Fibroblast of skin of scalp (primary cell): Measurements from ENCODE around the gene MINK1.
"Not testable (repeated sequence)": the region's sequence is repeated elsewhere in the genome, so short reads cannot be mapped to it uniquely, and the experiment has no call there.

Experiments used
- DNase-seq: peaks from one replicate; pipeline ENCODE4 v3.0.0-alpha.2; 2013

Gene MINK1

DNA sequence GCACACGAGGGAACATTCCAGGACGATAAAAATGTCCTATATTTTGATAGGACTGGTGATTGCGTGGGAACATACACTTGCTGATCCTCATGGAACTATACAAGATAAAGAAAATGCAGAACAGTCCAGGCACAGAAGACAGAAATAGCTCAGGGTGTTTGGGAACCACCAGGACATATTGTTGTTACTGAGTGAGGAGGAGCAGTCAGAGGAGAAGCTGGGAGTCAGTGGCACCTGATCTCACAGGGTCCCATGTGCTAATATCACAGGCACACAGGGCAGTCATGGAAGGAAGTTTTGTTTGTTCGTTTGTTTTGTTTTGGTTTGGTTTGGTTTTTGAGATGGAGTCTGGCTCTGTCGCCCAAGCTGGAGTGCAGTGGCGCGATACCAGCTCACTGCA, 20.4 kb upstream of the MINK1 start:
- DNase-seq, result no peak

DNA sequence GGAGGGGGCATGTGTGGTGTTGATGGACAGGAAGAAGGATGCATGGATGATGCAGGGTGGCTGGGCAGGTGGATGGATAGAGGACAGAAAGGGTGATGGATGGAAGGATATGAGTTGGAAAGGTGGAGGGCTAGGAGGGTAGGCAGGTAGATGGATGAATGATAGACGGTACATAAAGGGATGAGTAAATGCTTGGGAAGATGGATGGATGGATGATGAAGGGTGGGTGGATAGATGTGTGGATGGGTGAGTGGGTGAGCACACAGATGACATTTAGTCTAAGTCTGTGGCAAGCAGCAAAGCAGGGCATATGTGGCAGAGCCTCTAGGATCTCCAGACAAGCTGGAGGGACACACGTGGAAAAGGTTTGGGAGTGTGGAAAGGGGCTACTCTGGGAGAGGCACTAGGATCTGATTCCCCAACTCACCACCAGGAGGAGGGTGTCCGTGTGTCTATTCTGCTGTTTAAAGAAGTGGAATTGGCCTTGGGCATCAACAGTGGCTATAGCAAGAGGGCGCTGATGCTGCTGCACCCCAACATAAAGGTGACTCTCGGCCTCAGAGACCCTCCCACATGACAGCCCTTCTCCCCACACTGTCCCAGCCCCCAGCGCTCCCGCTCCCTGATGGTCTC, 18.0 kb upstream of the MINK1 start:
- DNase-seq, result no peak

DNA sequence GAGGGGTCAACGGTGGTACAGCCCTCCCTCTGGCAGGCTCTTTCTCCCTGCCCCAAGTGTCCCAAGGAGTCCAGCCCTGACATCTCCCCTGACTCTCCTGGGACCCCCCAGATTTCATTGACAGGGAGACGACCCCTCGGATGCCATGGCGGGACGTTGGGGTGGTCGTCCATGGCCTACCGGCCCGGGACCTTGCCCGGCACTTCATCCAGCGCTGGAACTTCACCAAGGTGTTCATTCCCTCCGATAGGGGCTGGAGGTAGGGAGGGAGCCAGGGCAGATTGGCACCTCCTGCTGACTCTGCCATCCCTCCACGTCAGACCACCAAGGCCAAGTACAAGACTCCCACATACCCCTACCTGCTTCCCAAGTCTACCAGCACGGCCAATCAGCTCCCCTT, 16.3 kb upstream of the MINK1 start:
- no peak for DNase-seq

DNA sequence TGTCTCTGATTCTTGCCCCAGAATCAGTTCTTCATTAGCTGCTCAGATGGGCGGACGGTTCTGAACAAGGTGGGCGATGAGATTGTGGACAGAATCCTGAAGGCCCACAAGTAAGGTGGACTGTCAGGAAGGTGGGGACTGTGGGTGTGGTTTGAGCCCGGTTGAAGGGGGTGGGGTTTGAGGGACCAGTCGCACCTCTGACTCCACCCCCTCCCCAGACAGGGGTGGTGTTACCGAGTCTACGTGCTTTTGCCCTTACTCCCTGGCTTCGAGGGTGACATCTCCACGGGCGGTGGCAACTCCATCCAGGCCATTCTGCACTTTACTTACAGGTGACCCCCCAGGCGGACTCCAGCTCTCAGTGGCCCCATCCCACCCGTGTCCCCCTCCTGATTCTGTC, 14.9 kb upstream of the MINK1 start:
- no peak for DNase-seq

DNA sequence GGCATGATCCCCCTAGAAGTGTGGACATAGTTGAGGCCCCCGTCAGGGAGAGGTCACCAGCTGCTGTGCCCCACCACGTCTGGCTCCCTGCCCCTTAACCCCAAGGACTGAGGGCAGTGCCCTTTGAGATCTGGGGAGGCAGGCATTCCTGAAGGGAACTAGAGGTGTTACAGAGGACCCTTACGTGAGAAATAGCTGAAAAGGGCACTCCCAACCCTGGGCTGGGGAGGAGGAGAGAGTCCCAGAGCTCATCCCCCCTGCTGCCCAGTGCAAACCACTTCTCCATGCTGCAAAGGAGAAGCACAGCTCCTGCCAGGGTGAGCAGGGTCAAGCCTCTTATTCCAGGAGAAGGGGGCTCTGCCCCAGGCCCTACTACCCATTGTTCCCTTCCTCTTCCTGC, 10.3 kb upstream of the MINK1 start:
- DNase-seq, result no peak

DNA sequence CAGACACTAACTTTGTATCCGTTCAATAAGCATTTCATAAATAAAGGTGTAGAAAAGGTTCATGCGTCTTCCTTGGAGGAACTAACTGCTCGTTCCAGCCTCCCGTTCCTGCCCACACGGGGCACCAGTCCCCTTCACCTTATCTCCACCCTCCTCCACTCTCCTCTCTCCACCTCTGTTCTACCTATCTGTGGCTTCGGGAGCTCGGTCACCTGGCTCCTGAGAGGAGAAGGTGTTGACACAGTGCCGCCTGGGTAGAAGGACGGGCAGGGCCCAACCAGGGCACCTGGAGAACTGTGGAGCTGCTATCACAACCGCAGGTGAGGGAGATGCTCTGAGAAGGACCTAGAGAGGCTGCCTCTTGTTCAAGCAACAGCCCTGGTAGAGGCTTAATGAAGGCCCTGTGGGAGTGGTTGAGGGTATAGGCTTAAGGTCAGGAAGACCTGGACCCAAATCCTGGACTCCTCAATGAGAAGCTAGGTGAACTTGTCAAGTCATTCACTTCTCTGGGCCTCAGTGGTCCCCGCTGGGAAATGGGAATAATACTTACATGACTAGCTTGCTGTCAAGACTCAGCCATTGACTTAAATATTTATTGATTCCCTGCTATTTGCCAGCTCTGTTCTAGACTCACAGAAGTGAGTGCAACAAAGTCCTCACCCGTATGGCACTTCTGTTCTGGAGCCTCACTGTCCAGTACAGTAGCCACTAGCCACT, 9.6 kb upstream of the MINK1 start:
- no peak for DNase-seq

DNA sequence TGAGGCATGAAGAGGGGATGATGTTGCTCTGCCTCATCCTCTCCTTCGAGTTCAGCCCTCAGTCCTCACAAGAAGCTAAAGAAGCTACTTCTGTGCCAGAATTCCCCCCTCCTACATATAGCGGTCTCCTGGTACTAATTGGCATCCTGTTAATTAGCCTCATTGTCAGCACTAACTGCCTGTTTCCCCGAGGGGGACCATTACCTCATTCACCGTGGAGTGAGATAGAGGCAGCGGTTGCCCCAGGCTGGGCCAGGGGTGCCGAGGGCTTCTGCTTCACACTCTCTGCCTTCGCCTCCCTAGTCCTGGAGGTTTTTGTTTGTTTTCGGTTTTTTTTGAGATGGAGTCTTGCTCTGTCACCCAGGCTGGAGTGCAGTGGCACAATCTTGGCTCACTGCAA, 5.7 kb upstream of the MINK1 start:
- no peak for DNase-seq

DNA sequence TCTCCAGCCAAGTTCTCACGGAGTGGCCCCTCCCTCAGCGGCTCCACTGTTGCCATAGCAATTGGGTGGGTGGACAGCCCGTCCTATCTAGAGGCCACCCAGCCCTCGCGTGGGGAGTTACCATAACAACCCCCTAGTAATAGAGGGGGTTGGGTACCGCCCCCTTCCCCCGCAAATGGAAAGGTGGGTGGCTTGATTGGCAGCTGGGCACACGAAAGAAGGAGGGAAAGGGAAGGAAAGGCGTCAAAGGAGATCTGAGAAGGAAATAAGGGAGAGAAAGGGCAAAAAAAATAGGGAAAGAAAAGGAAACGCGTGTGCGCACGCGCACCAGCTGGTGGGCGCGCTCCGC, 337 bp upstream of the MINK1 start:
- DNase-seq, result not testable (repeated sequence)

DNA sequence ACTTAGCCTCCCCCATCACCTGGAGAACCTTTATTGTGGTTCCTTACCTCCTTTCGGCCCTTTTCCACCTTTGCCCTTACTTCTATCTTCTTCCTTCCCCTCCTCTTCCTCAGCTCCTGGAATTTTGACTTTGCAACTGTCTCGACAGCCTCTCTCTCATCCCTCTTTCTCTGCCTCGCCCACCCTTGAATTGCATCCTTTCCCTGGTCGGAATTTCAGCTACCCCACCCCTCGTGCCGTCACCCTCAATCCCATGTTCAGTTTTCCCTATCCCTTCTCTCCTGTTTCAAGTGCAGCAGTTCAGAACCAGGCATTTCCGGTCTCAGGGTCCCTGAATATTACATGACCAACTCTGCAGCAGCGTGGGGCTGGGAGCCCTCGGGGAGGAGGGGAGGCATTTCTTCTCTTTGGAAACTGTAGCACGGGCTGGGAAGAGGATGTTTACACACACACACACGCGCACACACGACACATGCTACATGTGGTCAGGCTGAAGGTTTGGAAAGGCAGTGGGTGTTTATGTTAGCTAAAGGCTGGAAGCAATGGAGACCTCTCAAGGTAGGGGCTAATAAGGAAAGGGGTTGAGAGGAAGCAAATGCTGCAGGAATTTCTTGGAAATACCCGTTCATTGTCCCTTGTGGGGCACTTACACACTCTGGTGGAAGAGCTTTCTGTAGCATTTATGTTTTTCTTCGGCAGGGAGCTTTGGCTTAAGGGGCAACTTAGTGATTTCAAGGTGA, 971 bp downstream of the MINK1 start:
- DNase-seq, result peak; percentile 54

DNA sequence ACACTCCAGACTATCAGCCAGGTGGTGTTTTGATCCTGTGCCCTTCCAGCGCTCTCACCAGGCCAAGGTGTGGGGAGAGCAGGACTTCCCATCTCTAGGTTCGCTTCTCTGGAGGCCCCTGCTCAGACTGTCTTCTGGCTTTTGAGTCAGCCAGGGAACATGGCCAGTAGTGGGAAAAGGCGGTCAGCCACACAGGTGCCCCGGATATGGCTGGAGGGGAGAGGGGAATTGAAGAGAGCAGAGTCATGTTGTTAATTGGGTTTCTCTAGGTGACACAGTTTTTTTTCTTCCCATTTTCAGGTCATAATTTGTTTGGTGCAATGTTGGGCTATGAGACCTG, 1.5 kb downstream of the MINK1 start:
- DNase-seq, result no peak

DNA sequence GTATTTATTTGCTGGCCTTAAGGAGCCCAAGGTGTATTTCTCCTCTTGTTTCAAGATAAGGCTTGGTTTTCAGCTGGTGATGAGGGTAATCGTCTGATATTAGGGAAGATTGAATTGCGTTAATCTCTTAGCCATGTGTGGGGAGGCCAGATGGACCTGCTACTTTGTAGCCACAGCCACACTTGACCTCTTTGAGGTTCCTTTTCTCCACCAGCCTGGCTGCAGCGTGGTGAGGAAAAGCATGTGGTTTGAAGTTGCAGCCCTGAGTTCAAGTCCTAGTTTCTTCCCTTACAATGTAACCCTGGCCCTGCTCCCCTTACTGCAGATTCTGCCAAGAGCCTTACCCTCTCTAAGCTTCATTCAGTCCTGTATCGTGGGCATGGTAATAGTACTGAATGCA, 3.1 kb downstream of the MINK1 start:
- no peak for DNase-seq

DNA sequence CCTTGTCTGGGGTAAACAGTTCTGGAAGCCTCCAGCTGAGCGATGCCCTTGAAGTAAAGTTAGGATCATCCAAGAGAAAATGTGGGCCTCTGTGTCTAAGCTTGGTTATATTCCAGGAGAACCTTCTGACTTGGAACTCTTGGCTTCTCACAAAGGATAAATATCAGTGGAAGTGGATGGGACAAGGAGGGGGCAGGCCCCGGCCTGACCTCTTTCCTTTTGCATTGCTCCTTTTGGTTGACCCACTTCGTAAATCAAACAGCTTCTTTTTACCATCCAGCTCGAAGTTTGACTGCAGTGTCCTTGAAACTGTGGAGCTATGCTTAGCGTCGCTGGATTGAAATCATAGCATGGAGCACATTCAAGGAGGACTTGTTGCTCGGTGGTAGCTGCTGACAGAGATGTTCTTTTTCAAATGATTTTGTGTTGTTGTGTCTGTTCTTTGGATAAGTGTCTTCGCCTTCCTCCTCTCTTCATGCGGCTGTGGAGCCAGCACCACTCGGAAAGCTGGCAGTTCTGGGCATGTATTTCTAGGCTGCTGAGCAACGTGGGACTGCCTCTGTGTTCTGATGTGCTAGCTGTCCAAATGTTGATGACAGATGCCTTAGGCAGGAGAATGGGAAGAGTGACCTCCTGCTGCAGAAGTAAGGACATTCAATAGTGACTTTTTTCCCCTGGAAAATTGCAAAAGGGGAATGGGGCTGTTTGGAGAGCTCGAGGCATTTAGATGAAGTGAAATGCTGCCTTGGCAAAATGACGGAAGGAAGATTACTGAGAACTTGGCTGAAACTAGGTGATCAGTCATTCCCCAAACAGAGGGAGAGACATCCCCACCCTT, 4.5 kb downstream of the MINK1 start:
- no peak for DNase-seq

DNA sequence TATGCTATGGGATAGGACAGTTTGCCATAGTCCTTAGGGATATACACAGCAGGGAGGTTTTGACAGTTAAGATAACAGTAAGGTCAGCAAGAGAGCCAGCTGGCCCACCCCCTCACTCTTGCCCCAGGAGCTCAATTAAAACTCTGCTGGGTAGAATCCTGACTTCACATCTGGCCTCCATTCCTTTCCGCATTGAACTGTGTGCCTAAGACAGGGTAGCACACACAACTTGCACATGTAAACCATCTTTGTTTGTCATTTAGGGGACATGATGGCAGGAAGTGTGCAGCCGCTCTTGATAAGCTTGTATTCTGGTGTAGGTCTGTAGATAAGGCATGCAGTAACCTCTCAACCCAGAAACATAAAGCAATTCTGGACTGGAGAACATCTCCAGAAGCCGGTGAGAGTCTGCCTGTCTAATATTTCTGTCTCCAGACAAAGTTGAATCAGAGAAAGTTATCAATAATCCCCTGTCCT, 5.2 kb downstream of the MINK1 start:
- no peak for DNase-seq

DNA sequence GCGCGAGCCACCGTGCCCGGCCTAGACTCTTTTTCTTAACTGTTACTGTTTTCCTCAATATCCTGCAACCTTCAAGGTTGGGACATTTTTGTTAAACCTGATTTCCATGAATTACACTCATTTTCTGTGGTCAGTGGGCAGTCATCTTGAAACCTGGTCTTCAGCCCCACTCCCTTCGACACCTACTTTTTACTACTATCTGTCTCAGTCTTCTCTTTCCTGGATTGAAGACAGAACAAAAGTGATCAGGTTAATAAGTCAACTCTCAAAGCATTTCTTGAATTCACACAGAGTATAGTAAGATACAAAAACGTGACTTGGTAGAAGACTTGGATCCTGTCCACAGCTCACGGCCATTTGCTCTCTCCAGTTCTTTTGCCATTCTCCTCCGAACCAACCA, 6.1 kb downstream of the MINK1 start:
- DNase-seq, result no peak

DNA sequence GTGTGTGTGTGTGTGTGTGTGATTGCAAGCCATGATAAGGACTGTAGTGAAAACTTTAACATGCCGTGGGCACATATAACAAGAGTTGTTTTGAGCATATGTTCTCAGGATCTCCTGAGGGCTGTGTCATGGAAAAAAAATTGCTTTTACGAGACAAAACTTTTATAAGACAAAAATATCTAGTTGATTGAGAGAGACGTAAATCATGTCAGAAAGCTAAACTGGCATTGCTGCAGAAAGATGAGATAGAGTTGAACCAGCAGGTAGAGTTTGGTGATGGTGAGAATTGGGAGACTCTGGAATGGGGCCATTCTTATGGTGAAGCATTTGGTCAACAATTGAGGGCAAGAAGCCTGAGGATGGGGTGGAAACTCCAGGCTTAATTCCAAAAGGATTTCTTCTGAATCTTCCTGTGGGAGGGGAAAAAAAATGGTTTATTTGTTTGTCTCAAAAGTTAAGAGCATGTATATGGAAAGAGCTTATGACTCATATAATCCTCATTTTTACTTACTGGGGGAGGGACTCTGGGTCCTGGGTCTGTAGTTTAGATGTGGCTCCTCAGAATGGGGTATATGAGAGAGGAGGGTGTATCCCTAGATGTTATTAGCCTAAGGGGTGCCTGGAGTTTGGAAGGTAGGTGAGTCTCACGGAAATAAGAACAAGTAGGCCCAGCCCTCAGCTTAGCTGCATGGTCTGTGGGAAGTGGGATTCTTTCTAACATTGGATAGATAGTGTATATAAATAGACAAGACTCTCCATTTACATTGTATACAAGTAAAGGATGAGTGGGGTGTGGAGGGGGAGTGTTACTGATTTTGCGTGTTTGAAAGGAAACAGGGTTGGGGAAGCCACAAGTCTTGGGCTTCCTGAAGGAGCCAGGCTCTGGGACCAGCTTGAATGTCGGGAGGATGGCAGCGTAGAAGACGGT, 7.1 kb downstream of the MINK1 start:
- DNase-seq, result no peak

DNA sequence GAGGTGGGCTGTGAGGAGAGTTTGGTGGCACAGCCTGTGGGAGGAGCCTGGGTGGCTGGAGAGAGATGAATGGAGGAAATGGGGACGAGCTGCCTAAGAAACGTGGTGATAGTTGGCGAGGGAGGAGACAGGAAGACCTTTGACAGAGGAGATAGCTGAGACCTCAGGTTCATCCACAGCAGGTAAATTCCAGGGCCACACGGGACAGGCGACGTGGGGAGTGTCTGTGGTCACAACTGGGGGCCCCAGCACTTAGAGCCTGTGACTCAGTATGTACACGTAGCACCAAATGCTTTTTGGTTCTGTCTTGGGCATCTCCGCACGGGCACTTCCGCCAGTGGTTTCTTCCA, 7.7 kb downstream of the MINK1 start:
- DNase-seq, result no peak

DNA sequence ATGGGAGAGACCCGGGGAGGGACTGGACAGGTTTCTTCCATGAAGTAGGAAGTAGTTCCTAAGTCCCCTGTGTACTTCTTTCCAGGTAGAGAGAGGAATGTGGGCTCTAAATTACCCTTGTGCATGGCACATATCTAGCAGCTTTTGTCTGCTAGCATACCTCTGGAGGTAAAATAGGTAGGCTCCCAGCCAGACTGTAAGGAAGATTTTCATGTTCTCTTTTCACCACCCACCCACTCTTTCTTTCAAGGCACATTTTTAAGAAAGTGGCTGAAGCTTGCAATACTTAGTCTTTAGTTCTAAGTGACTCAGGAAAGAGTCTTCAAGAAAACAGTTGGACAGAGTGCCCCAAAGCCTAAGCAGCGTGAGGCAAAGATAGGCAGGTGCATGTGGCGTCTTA, 9.2 kb downstream of the MINK1 start:
- no peak for DNase-seq

DNA sequence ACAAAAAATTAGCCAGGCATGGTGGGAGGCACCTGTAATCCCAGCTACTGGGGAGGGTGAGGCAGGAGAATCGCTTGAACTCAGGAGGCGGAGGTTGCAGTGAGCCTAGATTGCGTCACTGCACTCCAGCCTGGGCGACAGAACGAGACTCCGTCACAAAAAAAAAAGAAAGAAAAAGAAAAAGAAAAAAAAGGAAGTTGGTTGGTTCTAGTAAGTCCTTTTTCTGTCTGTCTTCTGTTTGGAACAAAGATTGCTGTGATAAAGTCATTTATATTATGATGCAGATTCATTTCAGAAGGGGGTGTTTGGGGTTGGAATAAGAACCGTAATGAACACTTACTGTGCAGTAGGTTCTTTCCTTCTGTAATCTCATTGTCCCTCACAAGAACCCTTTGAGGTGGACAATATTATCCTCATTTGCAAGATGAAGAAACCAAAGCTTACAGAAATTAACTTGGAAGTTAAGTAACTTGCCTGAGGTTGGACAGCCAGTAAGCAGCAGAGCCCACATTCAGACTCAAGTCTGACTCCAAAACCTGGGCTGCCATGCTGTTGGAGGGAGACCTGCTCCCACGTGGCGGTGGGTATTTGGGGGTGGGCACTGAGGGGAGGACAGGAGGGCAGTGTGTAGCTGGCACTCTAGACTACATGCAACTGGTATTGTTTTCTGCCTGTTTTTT, 10.3 kb downstream of the MINK1 start:
- DNase-seq, result no peak

DNA sequence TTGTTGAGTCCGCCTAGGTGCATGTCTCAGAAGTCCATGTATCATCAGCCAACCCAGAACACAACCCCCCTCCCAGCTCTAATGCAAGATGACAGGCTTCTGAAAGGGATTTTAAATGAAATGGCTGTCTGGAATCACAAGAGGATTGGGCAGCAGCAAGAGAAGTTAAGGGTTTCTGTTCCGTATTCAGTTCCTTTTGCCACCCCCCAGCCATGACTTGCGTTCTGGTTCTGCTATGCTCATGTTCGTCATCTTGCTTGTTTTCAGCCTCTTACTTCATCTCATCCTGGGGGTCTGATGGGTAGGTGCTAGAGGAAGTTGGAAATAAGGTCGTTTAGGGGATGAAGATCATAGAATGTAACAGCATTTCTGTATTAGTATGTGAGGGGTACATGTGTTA, 12.0 kb downstream of the MINK1 start:
- DNase-seq, result no peak

DNA sequence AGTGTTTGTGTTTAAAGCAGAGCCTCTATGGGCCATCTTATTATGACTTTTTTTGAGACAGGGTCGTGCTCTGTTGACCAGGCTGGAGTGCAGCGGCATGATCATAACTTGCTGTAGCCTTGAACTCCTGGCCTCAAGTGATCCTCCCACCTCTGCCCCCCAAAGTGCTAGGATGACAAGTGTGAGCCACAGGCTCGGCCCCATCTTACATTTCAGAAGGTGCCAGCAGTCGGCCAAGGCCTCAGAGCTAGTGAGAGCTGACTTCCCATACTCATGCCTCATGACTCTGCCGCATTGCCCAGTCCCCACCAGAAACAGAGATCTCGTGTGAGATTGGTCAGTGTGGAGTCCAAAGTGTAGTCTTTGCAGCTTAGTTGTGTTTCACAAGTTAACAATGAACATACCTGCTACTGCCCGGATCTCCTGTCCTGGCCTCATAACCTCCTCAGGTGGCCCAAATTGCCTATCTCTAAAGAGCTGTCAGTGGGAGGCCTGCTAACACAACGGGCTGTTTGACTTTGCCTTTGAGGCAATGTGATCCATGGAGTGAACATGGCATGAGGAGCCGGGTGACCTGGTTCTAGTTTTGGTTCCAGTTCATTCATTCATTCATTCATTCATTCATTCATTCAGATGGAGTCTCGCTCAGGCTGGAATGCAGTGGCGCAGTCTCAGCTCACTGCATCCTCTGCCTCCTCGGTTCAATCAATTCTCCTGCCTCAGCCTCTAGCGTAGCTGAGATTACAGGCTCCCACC, 13.7 kb downstream of the MINK1 start:
- no peak for DNase-seq

DNA sequence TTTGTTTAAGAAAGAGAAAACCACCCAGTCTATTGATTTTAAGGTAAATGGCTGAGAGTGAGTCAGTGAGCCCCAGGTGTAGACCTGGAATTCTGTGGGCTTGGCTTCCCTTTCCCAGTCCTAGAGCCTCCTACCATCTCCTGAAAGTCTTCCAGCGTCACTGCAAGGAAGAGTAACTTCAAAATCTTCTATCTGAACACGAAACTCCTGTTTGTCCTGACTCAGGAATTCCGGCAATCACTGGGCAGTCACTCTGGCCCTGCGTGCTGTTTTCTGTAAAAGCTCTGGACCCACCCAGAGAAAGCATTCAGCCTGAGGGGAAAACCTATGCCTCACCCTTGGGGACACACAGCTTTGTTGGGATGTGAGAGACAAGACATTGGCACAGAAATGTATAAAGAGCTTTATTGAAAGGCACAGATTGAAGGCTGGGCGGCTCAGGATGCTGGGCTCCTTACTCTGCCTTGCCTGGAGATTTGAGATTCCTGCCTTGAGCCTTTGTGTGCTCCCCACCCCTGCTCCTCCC, 15.9 kb downstream of the MINK1 start:
- DNase-seq, result peak; percentile 30
